Endothelial cell of umbilical vein (primary cell): Measurements from ENCODE around the gene KRTAP4-8. TPM values are rescaled to one million over a fixed set of nuclear protein-coding genes. Genes with fewer than 3 reads are reported as not detected.

Experiments used
- BruUV-seq: library from RNA; stranded (reverse); fragments of 400-500 nt; replicated peaks from 2 replicates; lab custom pipeline; 2021; lab: Mats Ljungman, UMichigan
- CTCF ChIA-PET: fragments of 300-600, 350-600 bp; sonication (Branson Sonifier 250); formaldehyde crosslinking; loops from one replicate; lab custom pipeline; 2021; ENCODE audit warnings: antibody characterized with exemption, inconsistent platforms; lab: Charles Lee
- POLR2A ChIA-PET: fragments of 300-600, 350-600 bp; sonication (Branson Sonifier 250); formaldehyde crosslinking; loops from one replicate; lab custom pipeline; 2021; ENCODE audit warnings: antibody characterized with exemption, inconsistent platforms; lab: Charles Lee
- DNase-seq: peaks from one replicate; pipeline ENCODE4 v3.0.0-alpha.2; 2011; ENCODE audit warnings: low read depth, low spot score
- FAIRE-seq: peaks from 2 replicates; lab custom pipeline; 2011; peaks lifted over from hg19 to GRCh38; lab: Jason Lieb, UNC
- H2AFZ ChIP-seq: 2 replicates; pipeline ENCODE4 v1.6.0; 2012; ENCODE audit warnings: low read depth, low read length, control low read depth, inconsistent platforms
- H3K27ac ChIP-seq: 2 replicates; pipeline ENCODE4 v1.5.1; 2011; ENCODE audit warnings: low read depth, mild to moderate bottlenecking, control low read depth, low read length, moderate library complexity; ENCODE audit not compliant: insufficient read depth
- H3K27me3 ChIP-seq, 2 experiments: 2 replicates each; pipeline versions ENCODE4 v1.6.0 to v1.6.1; 2011; ENCODE audit warnings: low read length in 2 of 2, mixed read lengths in 1 of 2; ENCODE audit not compliant: control insufficient read depth in 2 of 2, insufficient read depth in 2 of 2
- H3K36me3 ChIP-seq, 2 experiments: 2 replicates in 1 of 2; 3 replicates in 1 of 2; pipeline ENCODE4 v1.5.1; 2011; ENCODE audit warnings: low read length in 2 of 2, mild to moderate bottlenecking in 1 of 2, moderate library complexity in 1 of 2; ENCODE audit not compliant: control insufficient read depth in 2 of 2, insufficient read depth in 2 of 2; ENCODE audit errors: extremely low read depth in 1 of 2
- H3K4me1 ChIP-seq: 3 replicates; pipeline ENCODE4 v1.5.1; 2011; ENCODE audit warnings: mild to moderate bottlenecking, low read length; ENCODE audit not compliant: control insufficient read depth, insufficient read depth; ENCODE audit errors: extremely low read depth
- H3K4me2 ChIP-seq: 2 replicates; pipeline ENCODE4 v1.6.1; 2011; ENCODE audit warnings: low read length, control low read depth, mixed read lengths; ENCODE audit not compliant: insufficient read depth
- H3K4me3 ChIP-seq, 3 experiments: fragments of 200-600 bp in 1 of 3; sonication (generic), shearing (Covaris generic) in 1 of 3; replicated peaks in 1 of 3; 2 replicates each; pipeline ENCODE4 v1.5.1; 2011 to 2016; ENCODE audit warnings: control low read depth in 3 of 3, low read length in 3 of 3, mild to moderate bottlenecking in 2 of 3, inconsistent platforms in 1 of 3, low read depth in 1 of 3, moderate library complexity in 1 of 3; ENCODE audit not compliant: insufficient read depth in 1 of 3
- H3K79me2 ChIP-seq: 2 replicates; pipeline ENCODE4 v1.6.0; 2012; ENCODE audit warnings: low read length, inconsistent platforms; ENCODE audit not compliant: control insufficient read depth, insufficient read depth
- H3K9ac ChIP-seq: replicated peaks from 2 replicates; pipeline ENCODE3; 2011; ENCODE audit warnings: low read length, control low read depth; ENCODE audit not compliant: insufficient read depth; ENCODE audit errors: extremely low read depth
- H3K9me1 ChIP-seq: replicated peaks from 3 replicates; pipeline ENCODE4 v1.6.0; 2011; ENCODE audit warnings: mild to moderate bottlenecking, low read length; ENCODE audit not compliant: control insufficient read depth, insufficient read depth; ENCODE audit errors: extremely low read depth
- H3K9me3 ChIP-seq: replicated peaks from 2 replicates; pipeline ENCODE4 v1.5.1; 2012; ENCODE audit warnings: low read length, inconsistent platforms; ENCODE audit not compliant: control insufficient read depth, insufficient read depth
- H4K20me1 ChIP-seq: replicated peaks from 2 replicates; pipeline ENCODE3; 2011; ENCODE audit warnings: mild to moderate bottlenecking, low read length; ENCODE audit not compliant: control insufficient read depth, insufficient read depth; ENCODE audit errors: extremely low read depth
- CTCF ChIP-seq, 2 donors: IDR thresholded peaks; 1 replicate in 1 of 2; 2 replicates in 1 of 2; pipeline ENCODE4 v1.5.1; 2011; ENCODE audit warnings: low read length in 2 of 2, mild to moderate bottlenecking in 2 of 2, moderate library complexity in 2 of 2, control low read depth in 1 of 2, inconsistent platforms in 1 of 2, low read depth in 1 of 2; ENCODE audit not compliant: insufficient read depth in 1 of 2; ENCODE audit errors: extremely low read depth in 1 of 2
- EZH2 ChIP-seq: IDR thresholded peaks from 2 replicates; pipeline ENCODE4 v1.6.1; 2012; ENCODE audit warnings: borderline replicate concordance, low read depth, mild to moderate bottlenecking, moderate library complexity, low read length, inconsistent platforms; ENCODE audit not compliant: severe bottlenecking
- FOS ChIP-seq: IDR thresholded peaks from 2 replicates; pipeline ENCODE4 v1.6.1; 2011; ENCODE audit warnings: mild to moderate bottlenecking, low read length, moderate library complexity, borderline replicate concordance; ENCODE audit not compliant: insufficient read depth
- GATA2 ChIP-seq: IDR thresholded peaks from 2 replicates; pipeline ENCODE4 v1.7.0; 2011; ENCODE audit warnings: low read depth, mild to moderate bottlenecking, moderate library complexity, mixed read lengths, low read length; ENCODE audit not compliant: insufficient read length, insufficient read depth
- MYC ChIP-seq: IDR thresholded peaks from one replicate; pipeline ENCODE4 v1.6.1; 2011; ENCODE audit warnings: mild to moderate bottlenecking, low read depth, low read length
- POLR2AphosphoS5 ChIP-seq: IDR thresholded peaks from 2 replicates; pipeline ENCODE4 v1.6.1; 2012; ENCODE audit warnings: low read depth, mild to moderate bottlenecking, control low read depth, low read length, moderate library complexity; ENCODE audit not compliant: insufficient read depth
- dilution Hi-C: fragments of 300-500 bp; cut with MboI; formaldehyde crosslinking; loops from one replicate; pipeline ENCODE4 v1.15.0; 2019; ENCODE audit warnings: low sequenced_read_pairs; ENCODE audit not compliant: extremely low pct_ligation_motif_present
- intact Hi-C: fragments of 100-400 bp; cut with micrococcal nuclease; formaldehyde crosslinking; loops from one replicate; pipeline ENCODE4 v1.10.0; 2022
- polyA plus RNA-seq, 4 experiments: library from polyadenylated mRNA; depleted of rRNA in 3 of 4; stranded (reverse) in 3 of 4; unstranded in 1 of 4; fragments of >200 nt; gene quantifications; 2 replicates each; pipeline versions ENCODE4 v1.2.1 to v1.2.3, GENCODE V29; 2011 to 2012; ENCODE audit warnings: missing spikeins in 1 of 4
- total RNA-seq: library from RNA; stranded (reverse); gene quantifications from 2 replicates; pipeline ENCODE4 v1.2.3, GENCODE V29; 2021
- TF ChIP-seq, protein P1 (sequence below): IDR thresholded peaks from 2 replicates; pipeline ENCODE4 v1.6.1; 2011; ENCODE audit not compliant: insufficient read depth, insufficient read length

Gene KRTAP4-8
- total and polyA plus RNA-seq, 2 donors (not counting 3 experiments of a cell fraction or from before 2014, with no cell fraction given) = not detected

DNA sequence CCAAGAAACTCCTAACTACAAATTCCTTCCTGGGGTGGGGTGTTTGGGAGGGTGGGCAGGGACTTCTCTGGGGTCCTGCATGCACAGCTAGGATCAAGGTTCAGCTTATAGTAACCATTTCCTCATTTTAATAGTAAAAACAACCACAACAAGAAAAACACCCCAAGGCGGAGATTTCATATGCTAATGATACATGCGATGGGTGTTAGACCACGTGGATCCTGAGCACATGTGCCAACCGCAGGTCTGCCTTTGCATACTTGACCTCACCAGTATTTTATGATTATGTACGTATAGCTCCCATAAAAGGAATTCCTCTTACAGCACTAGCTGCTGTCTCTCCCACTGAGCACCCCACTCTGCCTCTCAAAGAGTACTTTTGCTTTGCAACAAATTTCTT is 18.4 kb upstream of the KRTAP4-8 start:
- no peaks in the 10 kb centered on the region for H3K9me1 ChIP-seq
- H3K79me2 ChIP-seq = no peaks in the 10 kb centered on the region
- H3K4me2 ChIP-seq = no peak overlapping the region
- no peak overlapping the region for H2AFZ ChIP-seq
- H3K9me3 ChIP-seq = no peaks in the 10 kb centered on the region
- no TSS peak for BruUV-seq
- intact Hi-C loops = no loop called here
- ChIA-PET POLR2A (no interaction called here), CTCF (no interaction called here)
- no peak overlapping the region for H3K27ac ChIP-seq
- TF ChIP-seq POLR2AphosphoS5 = no peak
- TF ChIP-seq, protein P1, sequence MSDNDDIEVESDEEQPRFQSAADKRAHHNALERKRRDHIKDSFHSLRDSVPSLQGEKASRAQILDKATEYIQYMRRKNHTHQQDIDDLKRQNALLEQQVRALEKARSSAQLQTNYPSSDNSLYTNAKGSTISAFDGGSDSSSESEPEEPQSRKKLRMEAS = no peak
- TF ChIP-seq GATA2 = no peak
- no peak for TF ChIP-seq MYC
- TF ChIP-seq CTCF (IDR thresholded peaks at IDR 0.05; ENCODE audit: extremely low read depth in 1 of 2, insufficient read depth in 1 of 2, low read depth in 1 of 2, low read length in 2 of 2) = no peak
- TF ChIP-seq EZH2 = no peak
- TF ChIP-seq FOS = no peak
- no peaks in the 10 kb centered on the region for H4K20me1 ChIP-seq
- H3K36me3 ChIP-seq = no peaks in the 10 kb centered on the region
- DNase-seq (no peak), FAIRE-seq (no peak)
- no peak overlapping the region for H3K9ac ChIP-seq
- H3K4me1 ChIP-seq = peaks cover 3% of the 10 kb centered on the region
- dilution Hi-C loops = no loop called here
- H3K4me3 ChIP-seq = no peak overlapping the region
- peaks cover 0 to 5% of the 10 kb centered on the region in 2 experiments for H3K27me3 ChIP-seq
